T-helper 17 cell (primary cell): ENCODE results near the gene KIF22. TPM values are rescaled to one million over a fixed set of nuclear protein-coding genes. Genes with fewer than 3 reads are reported as not detected.

Source experiments
- ATAC-seq: fragments of 150-1000 bp; cut with Tn5 transposase; 2 replicates; pipeline ENCODE4 v1.10.0; 2021; ENCODE audit warnings: mild to moderate bottlenecking, moderate library complexity
- DNase-seq, 3 donors: peaks; one replicate each; pipeline versions ENCODE4 v3.0.0 to v3.0.0-alpha.2; 2020 to 2021
- H3K9me3 ChIP-seq: one replicate; pipeline ENCODE4 v1.7.0; 2013; ENCODE audit warnings: low read length, mild to moderate bottlenecking; ENCODE audit not compliant: control insufficient read depth, poor library complexity, severe bottlenecking
- H3K27ac Mint-ChIP-seq: one replicate; pipeline ENCODE4 v1.8.0; 2022; ENCODE audit warnings: mild to moderate bottlenecking, moderate library complexity, mixed read lengths
- H3K27me3 Mint-ChIP-seq: one replicate; pipeline ENCODE4 v1.8.0; 2022; ENCODE audit warnings: mixed read lengths
- H3K36me3 Mint-ChIP-seq: one replicate; pipeline ENCODE4 v1.8.0; 2022; ENCODE audit warnings: low read depth, mixed read lengths
- H3K4me1 Mint-ChIP-seq: one replicate; pipeline ENCODE4 v1.8.0; 2022; ENCODE audit warnings: mild to moderate bottlenecking, mixed read lengths
- H3K4me3 Mint-ChIP-seq: one replicate; pipeline ENCODE4 v1.8.0; 2022; ENCODE audit warnings: mild to moderate bottlenecking, moderate library complexity, mixed read lengths
- total RNA-seq, 4 donors: library from RNA in 2 of 4; stranded (reverse) in 2 of 4; gene quantifications; one replicate each; pipeline ENCODE4 v1.2.3 and lab custom pipeline; 2022 to 2026

The KIF22 gene
- total RNA-seq, 2 donors from 2014 or later = 74.3 to 89.0 TPM

GRCh38 chr16:29809850-29810698 lies 19.5 kb downstream of the KIF22 start:
- Mint-ChIP-seq H3K4me3 (peak overlapping the region; percentile 93), H3K27me3 (no peaks in the 10 kb centered on the region), H3K36me3 (peaks cover 2% of the 10 kb centered on the region), H3K27ac (peak overlapping the region; percentile 82), H3K4me1 (peaks cover 48% of the 10 kb centered on the region)
- DNase-seq (peak in 1 of 3 donors; percentile 40), ATAC-seq (no peak)
- H3K9me3 ChIP-seq = no peaks in the 10 kb centered on the region

GRCh38 chr16:29810699-29811169 lies 20.2 kb downstream of the KIF22 start:
- no peak for DNase-seq
- Mint-ChIP-seq H3K4me1 (peaks cover 50% of the 10 kb centered on the region), H3K36me3 (peaks cover 2% of the 10 kb centered on the region), H3K27ac (peak overlapping the region; percentile 82), H3K4me3 (peak overlapping the region; percentile 93), H3K27me3 (no peaks in the 10 kb centered on the region)
- no peak for ATAC-seq
- no peaks in the 10 kb centered on the region for H3K9me3 ChIP-seq

GRCh38 chr16:29811170-29811895 lies 20.8 kb downstream of the KIF22 start:
- H3K27ac Mint-ChIP-seq = peak overlapping the region; percentile 82
- DNase-seq = peak in 2 of 3 donors; percentile 57 to 60
- no peaks in the 10 kb centered on the region for H3K27me3 Mint-ChIP-seq
- no peaks in the 10 kb centered on the region for H3K9me3 ChIP-seq
- peak overlapping the region; percentile 93 for H3K4me3 Mint-ChIP-seq
- peaks cover 4% of the 10 kb centered on the region for H3K36me3 Mint-ChIP-seq
- peak; percentile 30 for ATAC-seq
- peaks cover 53% of the 10 kb centered on the region for H3K4me1 Mint-ChIP-seq

GRCh38 chr16:29811896-29812665 lies 21.5 kb downstream of the KIF22 start, which contains the start of gene PRRT2:
Gene PRRT2 (plus strand): TSS chr16:29812193. CDS start chr16:29813055, 862 bp downstream.
- peaks cover 55% of the 10 kb centered on the region for H3K4me1 Mint-ChIP-seq
- DNase-seq (peak in 2 of 3 donors; percentile 48 to 57), ATAC-seq (no peak)
- H3K27ac Mint-ChIP-seq = peak within 1 kb of the TSS; percentile 82
- peak within 1 kb of the TSS; percentile 93 for H3K4me3 Mint-ChIP-seq
- H3K9me3 ChIP-seq = no peaks in the 10 kb centered on the region
- no peaks in the 10 kb centered on the region for H3K27me3 Mint-ChIP-seq
- H3K36me3 Mint-ChIP-seq = peaks cover 4% of the 10 kb centered on the region

GRCh38 chr16:29812754-29813643 lies 22.4 kb downstream of the KIF22 start:
- peaks cover 52% of the 10 kb centered on the region for H3K4me1 Mint-ChIP-seq
- peak overlapping the region; percentile 93 for H3K4me3 Mint-ChIP-seq
- no peaks in the 10 kb centered on the region for H3K9me3 ChIP-seq
- DNase-seq (no peak), ATAC-seq (no peak)
- peaks cover 4% of the 10 kb centered on the region for H3K36me3 Mint-ChIP-seq
- peak overlapping the region; percentile 49 for H3K27ac Mint-ChIP-seq
- no peaks in the 10 kb centered on the region for H3K27me3 Mint-ChIP-seq

- no peaks in the 10 kb centered on the region for H3K9me3 ChIP-seq
- no peak for ATAC-seq
- peaks cover 2% of the 10 kb centered on the region for H3K36me3 Mint-ChIP-seq
- H3K27me3 Mint-ChIP-seq = no peaks in the 10 kb centered on the region
- peak overlapping the region; percentile 98 for H3K4me3 Mint-ChIP-seq
- no peak for DNase-seq
- H3K4me1 Mint-ChIP-seq = peaks cover 49% of the 10 kb centered on the region
- H3K27ac Mint-ChIP-seq = peak overlapping the region; percentile 96
These were observed 23.4 kb downstream of the KIF22 start for GRCh38 chr16:29813644-29814562.

GRCh38 chr16:29814592-29814991 lies 24.0 kb downstream of the KIF22 start:
- Mint-ChIP-seq H3K27ac (peak overlapping the region; percentile 96), H3K27me3 (no peaks in the 10 kb centered on the region), H3K4me1 (peaks cover 53% of the 10 kb centered on the region), H3K4me3 (peak overlapping the region; percentile 98), H3K36me3 (peaks cover 4% of the 10 kb centered on the region)
- DNase-seq (no peak), ATAC-seq (no peak)
- H3K9me3 ChIP-seq = no peaks in the 10 kb centered on the region

GRCh38 chr16:29815032-29815721 lies 24.6 kb downstream of the KIF22 start:
- H3K27ac Mint-ChIP-seq = peak overlapping the region; percentile 96
- DNase-seq (peak in 1 of 3 donors; percentile 57), ATAC-seq (peak; percentile 29)
- no peaks in the 10 kb centered on the region for H3K9me3 ChIP-seq
- H3K4me3 Mint-ChIP-seq = peak overlapping the region; percentile 98
- H3K36me3 Mint-ChIP-seq = peaks cover 4% of the 10 kb centered on the region
- H3K4me1 Mint-ChIP-seq = peaks cover 55% of the 10 kb centered on the region
- no peaks in the 10 kb centered on the region for H3K27me3 Mint-ChIP-seq

GRCh38 chr16:29815793-29816693 lies 25.5 kb downstream of the KIF22 start, which contains the start of gene PAGR1:
Gene PAGR1 (plus strand): TSS chr16:29816152. CDS start chr16:29816526, 374 bp downstream.
- peak; percentile 93 to 99 (median 98) for DNase-seq
- H3K4me1 Mint-ChIP-seq = peaks cover 54% of the 10 kb centered on the region
- ATAC-seq = peak; percentile 79
- H3K27ac Mint-ChIP-seq = peak within 1 kb of the TSS; percentile 96
- H3K4me3 Mint-ChIP-seq = peak within 1 kb of the TSS; percentile 98
- H3K9me3 ChIP-seq = no peaks in the 10 kb centered on the region
- H3K27me3 Mint-ChIP-seq = no peaks in the 10 kb centered on the region
- H3K36me3 Mint-ChIP-seq = peaks cover 4% of the 10 kb centered on the region
